Measurements from ENCODE around the gene SFSWAP. TPM values are rescaled to one million over a fixed set of nuclear protein-coding genes. Genes with fewer than 3 reads are reported as not detected.
A peak's percentile ranks its signal among the peaks of the same experiment; 100 is the strongest.

SFSWAP gene
- total RNA-seq, 1 experiment from 2014 or later: 48.1 TPM

GRCh38 chr12:131737150-131737827, 26.4 kb downstream of the SFSWAP start:
- Histone ChIP-seq H3K18ac (ENCODE audit: insufficient read length, low read depth, low read length) (no peak overlapping the region), H3K4me2 (ENCODE audit: insufficient read depth, insufficient read length, low read length) (no peak overlapping the region), H3K23me2 (ENCODE audit: insufficient read length, low read depth, low read length, poor library complexity, severe bottlenecking) (no peaks in the 10 kb centered on the region), H4K5ac (ENCODE audit: insufficient read length, low read depth, low read length) (no peak overlapping the region), H2BK15ac (ENCODE audit: low read depth, low read length) (no peak overlapping the region), H3T11ph (ENCODE audit: low read length) (no peak overlapping the region), H2AFZ (ENCODE audit: low read length) (no peak overlapping the region), H2AK5ac (ENCODE audit: insufficient read length, low read length) (no peak overlapping the region), H3K79me1 (ENCODE audit: insufficient read depth, low read depth, low read length, poor library complexity, severe bottlenecking) (no peaks in the 10 kb centered on the region), H3K9me3 (ENCODE audit: control insufficient read depth, low read depth, low read length) (peaks cover 5% of the 10 kb centered on the region), H4K8ac (replicated peaks; ENCODE audit: insufficient read length, low read depth, low read length) (no peak overlapping the region), H4K91ac (ENCODE audit: insufficient read length, low read depth, low read length) (no peak overlapping the region), H2BK20ac (ENCODE audit: low read depth, low read length, poor library complexity, severe bottlenecking) (no peak overlapping the region), H2BK5ac (ENCODE audit: insufficient read length, low read length) (no peak overlapping the region), H4K20me1 (ENCODE audit: control insufficient read depth, insufficient read depth, insufficient read length) (no peaks in the 10 kb centered on the region), H3K27ac (ENCODE audit: insufficient read length, low read depth, low read length) (no peak overlapping the region), H3K56ac (ENCODE audit: insufficient read length, low read depth, low read length) (no peak overlapping the region), H3K9ac (ENCODE audit: extremely low read depth, insufficient read length, low read length) (no peak overlapping the region), H3K4me1 (ENCODE audit: insufficient read depth, low read length) (0 out of 2 replicates have a peak, but pooled peaks cover 5% of the 10 kb centered on the region), H2BK12ac (ENCODE audit: insufficient read length, low read depth, low read length) (no peak overlapping the region), H2BK120ac (ENCODE audit: low read depth, low read length, poor library complexity, severe bottlenecking) (no peak overlapping the region), H3K23ac (ENCODE audit: insufficient read length, low read depth, low read length) (no peak overlapping the region), H3K14ac (ENCODE audit: insufficient read depth, low read length) (no peak overlapping the region), H3K27me3 (ENCODE audit: insufficient read depth, low read length) (no peaks in the 10 kb centered on the region), H3K79me2 (ENCODE audit: insufficient read depth, low read length) (no peaks in the 10 kb centered on the region), H3K4ac (ENCODE audit: low read depth, low read length) (no peak overlapping the region)
- H3K4me1 Mint-ChIP-seq: peaks cover 12 to 14% of the 10 kb centered on the region in 2 experiments
- peak overlapping the region; percentile 76 to 86 (median 81) for H3K27ac Mint-ChIP-seq
- peaks cover 52 to 80% (median 61%) of the 10 kb centered on the region in 3 experiments for H3K36me3 Mint-ChIP-seq (ENCODE audit: insufficient read depth in 1 of 3, low read depth in 3 of 3)
- H3K4me3 Mint-ChIP-seq: no peak overlapping the region
- WGBS (ENCODE audit: extremely low coverage, insufficient read length, low lambda C conversion rate): no CpG with 5 or more reads among the region's 21 CpGs
- peak; percentile 78 for DNase-seq
- H3K27me3 Mint-ChIP-seq (ENCODE audit: low read depth): no peaks in the 10 kb centered on the region
- H3K9me3 Mint-ChIP-seq: peaks cover 5 to 7% of the 10 kb centered on the region in 2 experiments; a peak in 4 of 5 replicates
- no peak for TF ChIP-seq CTCF (conservative IDR thresholded peaks at IDR 0.05)

Data from H9 (cell line).